ENCODE measurements around the gene ATP6V0E2.

The ATP6V0E2 gene

DNA sequence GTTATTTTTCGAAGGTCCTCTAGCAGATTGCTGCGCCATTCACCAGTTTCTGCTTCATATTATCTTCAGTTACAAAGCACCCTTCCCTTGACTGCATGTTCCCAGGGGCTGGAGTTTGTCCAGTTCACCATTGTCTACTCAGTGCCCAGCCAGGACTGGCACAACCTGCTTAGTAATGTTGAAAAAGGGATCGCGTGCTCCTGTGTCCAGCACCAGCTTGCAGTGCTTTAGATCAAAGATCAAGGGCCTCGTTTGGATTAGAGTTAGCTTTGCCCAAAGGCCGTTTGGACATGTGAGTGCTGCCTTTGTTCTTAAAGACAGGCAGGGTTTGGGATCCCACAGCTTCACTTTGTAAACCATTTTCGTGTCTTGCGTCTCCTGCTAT, 867 bp downstream of the ATP6V0E2 start:
- Histone ChIP-seq H3K27ac (ENCODE audit: low read length) (peak overlapping the region; percentile 85; the same call in 1 of the 2 replicates), H3K9ac (ENCODE audit: low read length) (peak overlapping the region; percentile 81; the same call in 1 of the 2 replicates), H3K4me2 (ENCODE audit: low read depth, low read length) (peak overlapping the region; percentile 97)

DNA sequence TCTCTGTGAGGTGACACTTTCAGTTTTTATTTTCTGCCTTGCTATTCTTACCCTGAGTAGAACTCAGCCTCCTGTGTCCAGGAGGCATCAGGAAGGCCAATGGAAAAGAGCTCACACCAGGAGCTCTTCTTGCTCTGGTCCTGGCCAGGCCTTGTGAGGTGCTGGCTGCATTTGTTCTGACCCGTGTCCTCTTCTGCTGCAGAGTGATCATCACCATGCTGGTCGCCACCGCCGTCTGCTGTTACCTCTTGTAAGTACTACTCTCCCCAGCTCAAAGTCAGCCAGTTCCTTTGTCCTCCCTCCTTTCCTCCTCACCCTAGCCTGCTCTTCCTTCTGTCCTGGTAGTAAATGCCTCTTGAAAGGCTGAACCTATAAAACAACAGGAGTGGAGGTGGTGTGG, 1.6 kb downstream of the ATP6V0E2 start:
- no peaks in the 10 kb centered on the region for H3K9me3 ChIP-seq (replicated peaks; ENCODE audit: insufficient read depth, low read length)
- H3K9me2 ChIP-seq (replicated peaks; ENCODE audit: insufficient read depth, low read length), result no peaks in the 10 kb centered on the region
- H3K4me2 ChIP-seq (ENCODE audit: low read depth, low read length), result peak overlapping the region; percentile 97
- H3K4me1 ChIP-seq (ENCODE audit: low read length), result peaks cover 19% of the 10 kb centered on the region
- H4K20me1 ChIP-seq (ENCODE audit: insufficient read depth, low read length), result no peaks in the 10 kb centered on the region
- H3F3A ChIP-seq (ENCODE audit: insufficient read depth, low read length), result peaks cover 9% of the 10 kb centered on the region; the same call in 1 of the 2 replicates
- DNase-seq, result no peak
- peaks cover 16% of the 10 kb centered on the region for H3K79me2 ChIP-seq (ENCODE audit: low read length)
- no peaks in the 10 kb centered on the region for H3K27me3 ChIP-seq (replicated peaks; ENCODE audit: insufficient read depth, low read length)
- no peak overlapping the region for H3K9ac ChIP-seq (ENCODE audit: low read length)
- no peak overlapping the region for H3K27ac ChIP-seq (ENCODE audit: low read length)
- no peak overlapping the region for H2AFZ ChIP-seq (ENCODE audit: low read length)
- no peaks in the 10 kb centered on the region for H3K36me3 ChIP-seq (replicated peaks; ENCODE audit: insufficient read depth, low read length)
- H3K4me3 ChIP-seq (ENCODE audit: low read length), result no peak overlapping the region; the same call in 1 of the 2 replicates
- TF ChIP-seq, protein P1, sequence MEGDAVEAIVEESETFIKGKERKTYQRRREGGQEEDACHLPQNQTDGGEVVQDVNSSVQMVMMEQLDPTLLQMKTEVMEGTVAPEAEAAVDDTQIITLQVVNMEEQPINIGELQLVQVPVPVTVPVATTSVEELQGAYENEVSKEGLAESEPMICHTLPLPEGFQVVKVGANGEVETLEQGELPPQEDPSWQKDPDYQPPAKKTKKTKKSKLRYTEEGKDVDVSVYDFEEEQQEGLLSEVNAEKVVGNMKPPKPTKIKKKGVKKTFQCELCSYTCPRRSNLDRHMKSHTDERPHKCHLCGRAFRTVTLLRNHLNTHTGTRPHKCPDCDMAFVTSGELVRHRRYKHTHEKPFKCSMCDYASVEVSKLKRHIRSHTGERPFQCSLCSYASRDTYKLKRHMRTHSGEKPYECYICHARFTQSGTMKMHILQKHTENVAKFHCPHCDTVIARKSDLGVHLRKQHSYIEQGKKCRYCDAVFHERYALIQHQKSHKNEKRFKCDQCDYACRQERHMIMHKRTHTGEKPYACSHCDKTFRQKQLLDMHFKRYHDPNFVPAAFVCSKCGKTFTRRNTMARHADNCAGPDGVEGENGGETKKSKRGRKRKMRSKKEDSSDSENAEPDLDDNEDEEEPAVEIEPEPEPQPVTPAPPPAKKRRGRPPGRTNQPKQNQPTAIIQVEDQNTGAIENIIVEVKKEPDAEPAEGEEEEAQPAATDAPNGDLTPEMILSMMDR (IDR thresholded peaks at IDR 0.05; ENCODE audit: low read length), result no peak
- TF ChIP-seq EZH2phosphoT487 (IDR thresholded peaks at IDR 0.05; ENCODE audit: low read length), result no peak
- no peak for TF ChIP-seq EZH2 (optimal IDR thresholded peaks at IDR 0.05; ENCODE audit: low read depth, low read length)

More for the DNA sequence above, 867 bp downstream of the ATP6V0E2 start:
- no peaks in the 10 kb centered on the region for H3K36me3 ChIP-seq (replicated peaks; ENCODE audit: insufficient read depth, low read length)
- DNase-seq, result no peak
- TF ChIP-seq, protein P1 (IDR thresholded peaks at IDR 0.05; ENCODE audit: low read length), result no peak
- no peak for TF ChIP-seq EZH2phosphoT487 (IDR thresholded peaks at IDR 0.05; ENCODE audit: low read length)
- no peak for TF ChIP-seq EZH2 (optimal IDR thresholded peaks at IDR 0.05; ENCODE audit: low read depth, low read length)
- no peaks in the 10 kb centered on the region for H3K9me3 ChIP-seq (replicated peaks; ENCODE audit: insufficient read depth, low read length)
- peaks cover 9% of the 10 kb centered on the region; the same call in 1 of the 2 replicates for H3F3A ChIP-seq (ENCODE audit: insufficient read depth, low read length)
- H3K79me2 ChIP-seq (ENCODE audit: low read length), result peaks cover 16% of the 10 kb centered on the region
- H3K4me3 ChIP-seq (ENCODE audit: low read length), result peak overlapping the region; percentile 90
- peak overlapping the region; percentile 97 for H2AFZ ChIP-seq (ENCODE audit: low read length)
- H3K9me2 ChIP-seq (replicated peaks; ENCODE audit: insufficient read depth, low read length), result no peaks in the 10 kb centered on the region
- H3K4me1 ChIP-seq (ENCODE audit: low read length), result peaks cover 25% of the 10 kb centered on the region
- H4K20me1 ChIP-seq (ENCODE audit: insufficient read depth, low read length), result no peaks in the 10 kb centered on the region
- H3K27me3 ChIP-seq (replicated peaks; ENCODE audit: insufficient read depth, low read length), result no peaks in the 10 kb centered on the region

GRCh38 chr7:149877890-149878522, 4.2 kb downstream of the ATP6V0E2 start:
- Histone ChIP-seq H3K4me2 (ENCODE audit: low read depth, low read length) (no peak overlapping the region), H3K27me3 (replicated peaks; ENCODE audit: insufficient read depth, low read length) (no peaks in the 10 kb centered on the region), H3K36me3 (replicated peaks; ENCODE audit: insufficient read depth, low read length) (no peaks in the 10 kb centered on the region), H3K9ac (ENCODE audit: low read length) (no peak overlapping the region), H2AFZ (ENCODE audit: low read length) (no peak overlapping the region), H4K20me1 (ENCODE audit: insufficient read depth, low read length) (no peaks in the 10 kb centered on the region), H3K9me2 (replicated peaks; ENCODE audit: insufficient read depth, low read length) (no peaks in the 10 kb centered on the region), H3K79me2 (ENCODE audit: low read length) (peaks cover 16% of the 10 kb centered on the region), H3F3A (ENCODE audit: insufficient read depth, low read length) (peaks cover 9% of the 10 kb centered on the region; the same call in 1 of the 2 replicates), H3K4me3 (ENCODE audit: low read length) (no peak overlapping the region), H3K4me1 (ENCODE audit: low read length) (peaks cover 14% of the 10 kb centered on the region), H3K9me3 (replicated peaks; ENCODE audit: insufficient read depth, low read length) (no peaks in the 10 kb centered on the region), H3K27ac (ENCODE audit: low read length) (no peak overlapping the region)
- no peak for DNase-seq
- no peak for TF ChIP-seq EZH2phosphoT487 (IDR thresholded peaks at IDR 0.05; ENCODE audit: low read length)
- TF ChIP-seq, protein P1 (IDR thresholded peaks at IDR 0.05; ENCODE audit: low read length), result no peak
- no peak for TF ChIP-seq EZH2 (optimal IDR thresholded peaks at IDR 0.05; ENCODE audit: low read depth, low read length)

All from MM.1S (cell line).